Tibial nerve (tissue), 4 donors: ENCODE data around the gene JPH2. TPM values are rescaled to one million over a fixed set of nuclear protein-coding genes. Genes with fewer than 3 reads are reported as not detected.
"Not testable (repeated sequence)": the region's sequence is repeated elsewhere in the genome, so short reads cannot be mapped to it uniquely, and the experiment has no call there.

ENCODE experiments used
- DNase-seq, 2 donors: peaks; one replicate each; pipeline ENCODE4 v3.0.0-alpha.2; 2019; ENCODE audit warnings: low spot score in 2 of 2
- H3K27ac ChIP-seq, 4 donors: fragments of 200-600 bp; sonication (generic) in 3 of 4; one replicate each; pipeline ENCODE4 v1.5.1; 2017 to 2019; ENCODE audit warnings: mild to moderate bottlenecking in 1 of 4
- H3K27me3 ChIP-seq, 2 donors: fragments of 200-600 bp; sonication (generic) in 1 of 2; one replicate each; pipeline versions ENCODE4 v1.5.1 to v1.6.0; 2017 to 2019
- H3K36me3 ChIP-seq, 3 donors: fragments of 200-600 bp; sonication (generic); one replicate each; pipeline ENCODE4 v1.5.1; 2018 to 2019
- H3K4me1 ChIP-seq, 4 donors: fragments of 200-600 bp; sonication (generic) in 3 of 4; one replicate each; pipeline ENCODE4 v1.5.1; 2017 to 2019
- H3K4me3 ChIP-seq, 4 donors: fragments of 200-600 bp; sonication (generic) in 3 of 4; one replicate each; pipeline ENCODE4 v1.5.1; 2017 to 2019; ENCODE audit warnings: mild to moderate bottlenecking in 1 of 4, moderate library complexity in 1 of 4
- H3K9me3 ChIP-seq, 4 donors: fragments of 200-600 bp; sonication (generic) in 3 of 4; one replicate each; pipeline ENCODE4 v1.5.1; 2017 to 2019
- EP300 ChIP-seq, 2 donors: sonication (generic); formaldehyde crosslinking; IDR thresholded peaks; one replicate each; pipeline ENCODE4 v1.6.1; 2017; ENCODE audit warnings: antibody characterized with exemption in 2 of 2, mild to moderate bottlenecking in 1 of 2
- POLR2A ChIP-seq, 2 donors: fragments of 450-650 bp; IDR thresholded peaks; one replicate each; pipeline ENCODE4 v1.6.1; 2017; ENCODE audit warnings: antibody characterized with exemption in 2 of 2, mild to moderate bottlenecking in 2 of 2, moderate library complexity in 2 of 2
- WGBS, 2 donors: methylation state at CpG; one replicate each; pipeline ENCODE4 v1.1.5; 2018; 5-methylcytosine and 5-hydroxymethylcytosine counted together
- total RNA-seq, 4 donors: library from RNA; depleted of rRNA; stranded (reverse); fragments of >200 nt; gene quantifications; one replicate each; pipeline ENCODE4 v1.1.0, GENCODE V29; 2016
- TF ChIP-seq, protein P1 (sequence below), 5 experiments: fragments of 200-600 bp in 3 of 5; fragments of 450-650 bp in 2 of 5; sonication (generic) in 3 of 5; IDR thresholded peaks; one replicate each; pipeline ENCODE4 v1.5.1; 2016 to 2019; ENCODE audit warnings: antibody characterized with exemption in 5 of 5, mild to moderate bottlenecking in 3 of 5, moderate library complexity in 2 of 5

The JPH2 gene
- total RNA-seq, 4 donors from 2014 or later, result 3.1 to 6.3 (median 5.3) TPM

GRCh38 chr20:44135012-44135412, 52.0 kb downstream of the JPH2 start:
- no peak overlapping the region for H3K4me3 ChIP-seq
- no peak for DNase-seq
- no peaks in the 10 kb centered on the region for H3K27me3 ChIP-seq
- TF ChIP-seq, protein P1, sequence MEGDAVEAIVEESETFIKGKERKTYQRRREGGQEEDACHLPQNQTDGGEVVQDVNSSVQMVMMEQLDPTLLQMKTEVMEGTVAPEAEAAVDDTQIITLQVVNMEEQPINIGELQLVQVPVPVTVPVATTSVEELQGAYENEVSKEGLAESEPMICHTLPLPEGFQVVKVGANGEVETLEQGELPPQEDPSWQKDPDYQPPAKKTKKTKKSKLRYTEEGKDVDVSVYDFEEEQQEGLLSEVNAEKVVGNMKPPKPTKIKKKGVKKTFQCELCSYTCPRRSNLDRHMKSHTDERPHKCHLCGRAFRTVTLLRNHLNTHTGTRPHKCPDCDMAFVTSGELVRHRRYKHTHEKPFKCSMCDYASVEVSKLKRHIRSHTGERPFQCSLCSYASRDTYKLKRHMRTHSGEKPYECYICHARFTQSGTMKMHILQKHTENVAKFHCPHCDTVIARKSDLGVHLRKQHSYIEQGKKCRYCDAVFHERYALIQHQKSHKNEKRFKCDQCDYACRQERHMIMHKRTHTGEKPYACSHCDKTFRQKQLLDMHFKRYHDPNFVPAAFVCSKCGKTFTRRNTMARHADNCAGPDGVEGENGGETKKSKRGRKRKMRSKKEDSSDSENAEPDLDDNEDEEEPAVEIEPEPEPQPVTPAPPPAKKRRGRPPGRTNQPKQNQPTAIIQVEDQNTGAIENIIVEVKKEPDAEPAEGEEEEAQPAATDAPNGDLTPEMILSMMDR (IDR thresholded peaks at IDR 0.05), result no peak
- TF ChIP-seq POLR2A (IDR thresholded peaks at IDR 0.05) (no peak), EP300 (IDR thresholded peaks at IDR 0.05) (no peak)
- no peaks in the 10 kb centered on the region for H3K36me3 ChIP-seq
- no peak overlapping the region for H3K27ac ChIP-seq
- peaks cover 0 to 7% (median 0%) of the 10 kb centered on the region in 4 donors for H3K4me1 ChIP-seq
- H3K9me3 ChIP-seq, result no peaks in the 10 kb centered on the region
- 54 to 65% methylated on average over 3 of the region's 3 CpGs for WGBS, 2 donors

GRCh38 chr20:44133424-44133823, 53.6 kb downstream of the JPH2 start:
- no peak overlapping the region for H3K4me3 ChIP-seq
- DNase-seq, result no peak
- 66 to 76% methylated on average over 4 of the region's 4 CpGs for WGBS, 2 donors
- H3K27ac ChIP-seq, result no peak overlapping the region
- no peaks in the 10 kb centered on the region for H3K27me3 ChIP-seq
- TF ChIP-seq POLR2A (IDR thresholded peaks at IDR 0.05), result no peak
- no peak for TF ChIP-seq EP300 (IDR thresholded peaks at IDR 0.05)
- TF ChIP-seq, protein P1 (IDR thresholded peaks at IDR 0.05), result no peak
- no peaks in the 10 kb centered on the region for H3K36me3 ChIP-seq
- peaks cover 0 to 7% (median 0%) of the 10 kb centered on the region in 4 donors for H3K4me1 ChIP-seq
- H3K9me3 ChIP-seq, result no peaks in the 10 kb centered on the region

GRCh38 chr20:44131704-44132103, 55.3 kb downstream of the JPH2 start:
- H3K36me3 ChIP-seq, result no peaks in the 10 kb centered on the region
- H3K4me1 ChIP-seq, result no peaks in the 10 kb centered on the region
- no peak for DNase-seq
- no peak overlapping the region for H3K4me3 ChIP-seq
- no peaks in the 10 kb centered on the region for H3K27me3 ChIP-seq
- H3K9me3 ChIP-seq, result no peaks in the 10 kb centered on the region
- TF ChIP-seq, protein P1 (IDR thresholded peaks at IDR 0.05), result no peak
- no peak for TF ChIP-seq EP300 (IDR thresholded peaks at IDR 0.05)
- no peak for TF ChIP-seq POLR2A (IDR thresholded peaks at IDR 0.05)
- 85 to 92% methylated on average over 1 of the region's 1 CpG for WGBS, 2 donors
- no peak overlapping the region for H3K27ac ChIP-seq

DNA sequence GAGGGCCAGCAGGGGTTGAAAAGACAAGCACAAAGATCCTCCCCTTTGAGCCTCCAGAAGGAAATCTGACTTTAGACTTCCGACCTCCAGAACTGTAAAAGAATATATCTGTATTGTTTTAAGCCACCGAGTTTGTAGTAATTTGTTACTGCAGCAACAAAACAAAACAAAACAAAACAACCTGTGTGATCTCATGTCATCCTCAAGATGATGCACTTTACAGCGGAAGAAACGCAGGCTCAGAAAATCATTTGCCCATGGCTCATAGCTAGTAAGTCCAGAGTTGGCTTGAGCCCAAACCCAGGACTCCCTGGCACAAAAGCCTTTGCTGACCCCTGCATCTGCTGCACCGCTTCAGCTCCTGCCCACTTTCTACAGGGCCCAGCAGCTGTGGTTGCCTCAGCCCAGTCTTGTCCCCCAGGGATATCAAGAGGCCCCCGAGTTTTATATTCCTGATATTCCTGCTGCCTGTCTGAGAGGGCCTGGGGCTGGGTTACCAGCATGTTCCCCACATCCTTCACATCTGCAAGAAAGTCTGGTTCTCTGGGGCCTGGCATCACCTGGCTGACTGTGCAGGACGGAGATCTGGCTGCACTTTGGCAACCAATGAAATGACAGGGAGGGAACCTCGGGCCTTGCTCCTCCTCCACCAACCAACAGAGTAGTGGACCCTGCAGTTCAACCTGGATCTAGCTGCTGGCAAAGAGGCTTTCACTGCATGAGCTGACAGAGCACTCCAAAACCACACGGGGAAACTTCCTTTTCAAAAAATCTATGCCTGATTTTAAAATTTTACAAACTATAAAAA, 56.9 kb downstream of the JPH2 start:
- 46 to 54% methylated on average over 9 of the region's 9 CpGs for WGBS, 2 donors
- Histone ChIP-seq H3K27me3 (no peaks in the 10 kb centered on the region), H3K9me3 (no peaks in the 10 kb centered on the region), H3K4me1 (no peaks in the 10 kb centered on the region), H3K36me3 (no peaks in the 10 kb centered on the region), H3K27ac (no peak overlapping the region), H3K4me3 (no peak overlapping the region)
- no peak for DNase-seq
- TF ChIP-seq, protein P1 (IDR thresholded peaks at IDR 0.05), result no peak
- TF ChIP-seq POLR2A (IDR thresholded peaks at IDR 0.05), result no peak
- TF ChIP-seq EP300 (IDR thresholded peaks at IDR 0.05), result no peak

DNA sequence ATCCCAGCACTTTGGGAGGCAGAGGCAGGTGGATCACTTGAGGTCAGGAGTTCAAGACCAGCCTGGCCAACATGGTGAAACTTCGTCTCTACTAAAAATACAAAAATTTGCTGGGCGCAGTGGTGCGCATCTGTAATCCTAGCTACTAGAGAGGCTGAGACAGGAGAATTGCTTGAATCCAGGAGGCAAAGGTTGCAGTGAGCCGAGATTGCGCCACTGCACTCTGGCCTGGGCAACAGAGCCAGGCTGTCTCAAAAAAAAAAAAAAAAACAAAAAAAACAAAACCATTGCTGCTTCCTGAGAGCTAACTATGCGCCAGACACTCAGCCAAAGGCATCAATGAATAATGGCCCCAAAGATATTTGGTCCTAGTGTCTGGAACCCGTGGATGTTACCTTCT, 57.7 kb downstream of the JPH2 start:
- DNase-seq, H3K27ac ChIP-seq, H3K9me3 ChIP-seq, H3K4me3 ChIP-seq, H3K27me3 ChIP-seq, H3K4me1 ChIP-seq, H3K36me3 ChIP-seq: not testable (repeated sequence)
- WGBS, 2 donors, result 81 to 89% methylated on average over 7 of the region's 7 CpGs
